CD8-positive, alpha-beta memory T cell (primary cell): ENCODE measurements around the gene TMEM87B. TPM values are rescaled to one million over a fixed set of nuclear protein-coding genes. Genes with fewer than 3 reads are reported as not detected.
"Not testable (repeated sequence)": the region's sequence is repeated elsewhere in the genome, so short reads cannot be mapped to it uniquely, and the experiment has no call there.

Source experiments
- CTCF ChIA-PET: fragments of 350-600 bp; sonication (Branson Sonifier 250); formaldehyde crosslinking; loops from one replicate; lab custom pipeline; 2021; ENCODE audit warnings: antibody characterized with exemption; lab: Charles Lee
- POLR2A ChIA-PET: fragments of 350-600 bp; sonication (Branson Sonifier 250); formaldehyde crosslinking; loops from one replicate; lab custom pipeline; 2021; ENCODE audit warnings: antibody characterized with exemption; lab: Charles Lee
- DNase-seq, 5 donors: peaks; one replicate each; pipeline versions ENCODE4 v3.0.0 to v3.0.0-alpha.2; 2020 to 2022; ENCODE audit warnings: mixed read lengths in 1 of 5
- H3K27ac ChIP-seq: one replicate; pipeline ENCODE4 v1.7.0; 2013; ENCODE audit warnings: low read depth, mild to moderate bottlenecking, low read length, moderate library complexity
- H3K27me3 ChIP-seq: 2 replicates; pipeline ENCODE4 v1.7.0; 2013; ENCODE audit warnings: low read length, mild to moderate bottlenecking; ENCODE audit not compliant: insufficient read depth, poor library complexity, severe bottlenecking
- H3K36me3 ChIP-seq: 2 replicates; pipeline ENCODE4 v1.7.0; 2013; ENCODE audit warnings: mild to moderate bottlenecking, low read length, moderate library complexity; ENCODE audit not compliant: insufficient read depth
- H3K4me1 ChIP-seq: 2 replicates; pipeline ENCODE4 v1.7.0; 2013; ENCODE audit warnings: mild to moderate bottlenecking, low read length, moderate library complexity; ENCODE audit not compliant: insufficient read depth
- H3K4me3 ChIP-seq: 2 replicates; pipeline ENCODE4 v1.7.0; 2013; ENCODE audit warnings: mild to moderate bottlenecking, low read length
- H3K9me3 ChIP-seq: 2 replicates; pipeline ENCODE4 v1.7.0; 2013; ENCODE audit warnings: mild to moderate bottlenecking, low read length
- H3K27ac Mint-ChIP-seq, 8 donors: one replicate each; pipeline ENCODE4 v1.8.0; 2020 to 2021; ENCODE audit warnings: mixed read lengths in 8 of 8, mild to moderate bottlenecking in 6 of 8, inconsistent platforms in 3 of 8, moderate library complexity in 3 of 8
- H3K27me3 Mint-ChIP-seq, 2 donors: one replicate each; pipeline ENCODE4 v1.8.0; 2020 to 2021; ENCODE audit warnings: mixed read lengths in 2 of 2, mild to moderate bottlenecking in 1 of 2, moderate library complexity in 1 of 2
- H3K36me3 Mint-ChIP-seq, 3 donors: one replicate each; pipeline ENCODE4 v1.8.0; 2020 to 2021; ENCODE audit warnings: mixed read lengths in 3 of 3, inconsistent platforms in 1 of 3, mild to moderate bottlenecking in 1 of 3
- H3K4me1 Mint-ChIP-seq, 3 donors: one replicate each; pipeline ENCODE4 v1.8.0; 2020 to 2021; ENCODE audit warnings: mixed read lengths in 3 of 3, inconsistent platforms in 1 of 3, mild to moderate bottlenecking in 1 of 3
- H3K4me3 Mint-ChIP-seq, 7 donors: one replicate each; pipeline ENCODE4 v1.8.0; 2020 to 2021; ENCODE audit warnings: mixed read lengths in 7 of 7, mild to moderate bottlenecking in 6 of 7, moderate library complexity in 4 of 7, inconsistent platforms in 2 of 7
- H3K9me3 Mint-ChIP-seq, 5 donors: one replicate each; pipeline ENCODE4 v1.8.0; 2020 to 2022; ENCODE audit warnings: mixed read lengths in 5 of 5, mild to moderate bottlenecking in 3 of 5, moderate library complexity in 2 of 5, inconsistent platforms in 1 of 5
- polyA plus RNA-seq: library from polyadenylated mRNA; unstranded; fragments of 300-500 nt; fragmentation: Illumina TruSeq; gene quantifications from one replicate; pipeline ENCODE4 v1.2.3, GENCODE V29; 2021
- total RNA-seq, 2 experiments: library from RNA; stranded (reverse); gene quantifications; one replicate each; pipeline ENCODE4 v1.2.3, GENCODE V29; 2021

Gene TMEM87B
- total and polyA plus RNA-seq, 3 experiments from 2014 or later = 12.9 to 17.3 (median 16.8) TPM

GRCh38 chr2:112061840-112062239 is 6.8 kb downstream of the TMEM87B start:
- Mint-ChIP-seq H3K27ac (peak overlapping the region in 2 of 8 donors; percentile 9 to 25), H3K4me3 (no peak overlapping the region), H3K4me1 (peaks cover 52 to 69% (median 63%) of the 10 kb centered on the region in 3 donors), H3K9me3 (no peaks in the 10 kb centered on the region), H3K27me3 (no peaks in the 10 kb centered on the region), H3K36me3 (peaks cover 0 to 75% (median 40%) of the 10 kb centered on the region in 3 donors)
- H3K4me1 ChIP-seq = peaks cover 8% of the 10 kb centered on the region
- no peak overlapping the region for H3K4me3 ChIP-seq
- no peaks in the 10 kb centered on the region for H3K27me3 ChIP-seq
- POLR2A ChIA-PET = no interaction called here
- no peaks in the 10 kb centered on the region for H3K9me3 ChIP-seq
- H3K27ac ChIP-seq = no peak overlapping the region
- H3K36me3 ChIP-seq = peaks cover 35% of the 10 kb centered on the region
- CTCF ChIA-PET = no interaction called here
- no peak for DNase-seq

GRCh38 chr2:112062894-112063293 is 7.8 kb downstream of the TMEM87B start:
- Histone ChIP-seq H3K27me3 (no peaks in the 10 kb centered on the region), H3K4me1 (no peaks in the 10 kb centered on the region), H3K9me3 (no peaks in the 10 kb centered on the region), H3K27ac (no peak overlapping the region), H3K4me3 (no peak overlapping the region), H3K36me3 (peaks cover 41% of the 10 kb centered on the region)
- ChIA-PET POLR2A (no interaction called here), CTCF (no interaction called here)
- peaks cover 46 to 60% (median 54%) of the 10 kb centered on the region in 3 donors for H3K4me1 Mint-ChIP-seq
- H3K27ac Mint-ChIP-seq = peak overlapping the region in 4 of 8 donors; percentile 7 to 58 (median 28)
- no peaks in the 10 kb centered on the region for H3K9me3 Mint-ChIP-seq
- H3K27me3 Mint-ChIP-seq = no peaks in the 10 kb centered on the region
- H3K36me3 Mint-ChIP-seq = peaks cover 5 to 85% (median 45%) of the 10 kb centered on the region in 3 donors
- no peak for DNase-seq
- H3K4me3 Mint-ChIP-seq = peak overlapping the region in 3 of 7 donors; percentile 19 to 43 (median 19)

GRCh38 chr2:112065486-112065885 is 10.4 kb downstream of the TMEM87B start:
- POLR2A ChIA-PET = no interaction called here
- no peak overlapping the region for H3K27ac ChIP-seq
- H3K4me1 Mint-ChIP-seq = peaks cover 40 to 55% (median 52%) of the 10 kb centered on the region in 3 donors

GRCh38 chr2:112065966-112066365 is 10.9 kb downstream of the TMEM87B start:
- CTCF ChIA-PET = no interaction called here
- H3K27ac ChIP-seq = no peak overlapping the region
- Mint-ChIP-seq H3K4me1 (peaks cover 40 to 55% (median 53%) of the 10 kb centered on the region in 3 donors), H3K36me3 (peaks cover 20 to 87% (median 53%) of the 10 kb centered on the region in 3 donors), H3K9me3 (no peaks in the 10 kb centered on the region), H3K27me3 (no peaks in the 10 kb centered on the region), H3K27ac (peak overlapping the region in 1 of 8 donors; percentile 3), H3K4me3 (no peak overlapping the region)
- no peaks in the 10 kb centered on the region for H3K9me3 ChIP-seq
- no peak for DNase-seq
- POLR2A ChIA-PET = no interaction called here
- no peaks in the 10 kb centered on the region for H3K4me1 ChIP-seq
- H3K27me3 ChIP-seq = no peaks in the 10 kb centered on the region
- H3K4me3 ChIP-seq = no peak overlapping the region
- H3K36me3 ChIP-seq = peaks cover 40% of the 10 kb centered on the region

More at GRCh38 chr2:112065486-112065885, 10.4 kb downstream of the TMEM87B start:
- CTCF ChIA-PET = no interaction called here
- peaks cover 41% of the 10 kb centered on the region for H3K36me3 ChIP-seq
- peak overlapping the region in 1 of 8 donors; percentile 3 for H3K27ac Mint-ChIP-seq
- H3K4me3 Mint-ChIP-seq = no peak overlapping the region
- no peaks in the 10 kb centered on the region for H3K27me3 ChIP-seq
- no peak overlapping the region for H3K4me3 ChIP-seq
- no peaks in the 10 kb centered on the region for H3K4me1 ChIP-seq
- H3K9me3 Mint-ChIP-seq = no peaks in the 10 kb centered on the region
- no peaks in the 10 kb centered on the region for H3K9me3 ChIP-seq
- H3K27me3 Mint-ChIP-seq = no peaks in the 10 kb centered on the region
- no peak for DNase-seq
- H3K36me3 Mint-ChIP-seq = peaks cover 19 to 88% (median 52%) of the 10 kb centered on the region in 3 donors

GRCh38 chr2:112069794-112070193 is 14.7 kb downstream of the TMEM87B start:
- H3K27me3 ChIP-seq, H3K4me1 ChIP-seq, H3K27ac Mint-ChIP-seq, H3K4me3 Mint-ChIP-seq, POLR2A ChIA-PET, DNase-seq, H3K9me3 ChIP-seq, H3K9me3 Mint-ChIP-seq, H3K4me3 ChIP-seq, H3K27me3 Mint-ChIP-seq, H3K27ac ChIP-seq: not testable (repeated sequence)
- H3K36me3 ChIP-seq = peaks cover 16% of the 10 kb centered on the region
- CTCF ChIA-PET = interaction anchor here (1.0 kb wide), 1 partner anchor 11 kb away, joined by 3 read pairs; no protein-coding TSS in a partner anchor
- Mint-ChIP-seq H3K4me1 (peaks cover 47 to 56% (median 53%) of the 10 kb centered on the region in 3 donors), H3K36me3 (peaks cover 49 to 84% (median 51%) of the 10 kb centered on the region in 3 donors)

- Histone ChIP-seq H3K4me1 (no peaks in the 10 kb centered on the region), H3K27ac (no peak overlapping the region), H3K9me3 (no peaks in the 10 kb centered on the region), H3K4me3 (no peak overlapping the region), H3K27me3 (no peaks in the 10 kb centered on the region), H3K36me3 (peaks cover 8% of the 10 kb centered on the region)
- POLR2A ChIA-PET = no interaction called here
- H3K27me3 Mint-ChIP-seq = no peaks in the 10 kb centered on the region
- peaks cover 43 to 53% (median 44%) of the 10 kb centered on the region in 3 donors for H3K4me1 Mint-ChIP-seq
- H3K27ac Mint-ChIP-seq = peak overlapping the region in 2 of 8 donors; percentile 17 to 32
- H3K36me3 Mint-ChIP-seq = peaks cover 39 to 80% (median 50%) of the 10 kb centered on the region in 3 donors
- CTCF ChIA-PET = no interaction called here
- H3K4me3 Mint-ChIP-seq = peak overlapping the region in 1 of 7 donors; percentile 19
- DNase-seq = no peak
- H3K9me3 Mint-ChIP-seq = peaks cover 2 to 8% (median 3%) of the 10 kb centered on the region in 5 donors
These were observed 18.8 kb downstream of the TMEM87B start for GRCh38 chr2:112073875-112074274.

GRCh38 chr2:112074506-112074905 is 19.4 kb downstream of the TMEM87B start:
- DNase-seq = no peak
- H3K27me3 Mint-ChIP-seq = no peaks in the 10 kb centered on the region
- no peak overlapping the region for H3K4me3 Mint-ChIP-seq
- H3K27me3 ChIP-seq = no peaks in the 10 kb centered on the region
- no peaks in the 10 kb centered on the region for H3K9me3 ChIP-seq
- H3K36me3 Mint-ChIP-seq = peaks cover 39 to 81% (median 46%) of the 10 kb centered on the region in 3 donors
- H3K27ac Mint-ChIP-seq = peak overlapping the region in 2 of 8 donors; percentile 11 to 14
- H3K9me3 Mint-ChIP-seq = peaks cover 2 to 8% (median 3%) of the 10 kb centered on the region in 5 donors
- no peaks in the 10 kb centered on the region for H3K4me1 ChIP-seq
- ChIA-PET POLR2A (no interaction called here), CTCF (no interaction called here)
- no peak overlapping the region for H3K27ac ChIP-seq
- H3K36me3 ChIP-seq = peaks cover 8% of the 10 kb centered on the region
- H3K4me1 Mint-ChIP-seq = peaks cover 39 to 49% (median 41%) of the 10 kb centered on the region in 3 donors
- no peak overlapping the region for H3K4me3 ChIP-seq

GRCh38 chr2:112075490-112076260 is 20.6 kb downstream of the TMEM87B start:
- CTCF ChIA-PET = no interaction called here
- POLR2A ChIA-PET = no interaction called here
- Mint-ChIP-seq H3K36me3 (peaks cover 35 to 76% (median 37%) of the 10 kb centered on the region in 3 donors), H3K9me3 (peaks cover 2 to 8% (median 3%) of the 10 kb centered on the region in 5 donors), H3K27ac (peak overlapping the region in 6 of 8 donors; percentile 8 to 83 (median 47)), H3K4me1 (peaks cover 32 to 41% (median 37%) of the 10 kb centered on the region in 3 donors), H3K27me3 (no peaks in the 10 kb centered on the region), H3K4me3 (no peak overlapping the region)
- no peaks in the 10 kb centered on the region for H3K9me3 ChIP-seq
- H3K4me3 ChIP-seq = no peak overlapping the region
- H3K36me3 ChIP-seq = peaks cover 11% of the 10 kb centered on the region
- no peaks in the 10 kb centered on the region for H3K4me1 ChIP-seq
- H3K27me3 ChIP-seq = no peaks in the 10 kb centered on the region
- H3K27ac ChIP-seq = no peak overlapping the region
- no peak for DNase-seq
